GM21515 (cell line): ENCODE data around the gene GEMIN4.

Experiments used
- ATAC-seq: cut with Tn5 transposase; IDR thresholded peaks from one replicate; pipeline ENCODE4 v1.9.1; 2021; ENCODE audit not compliant: unreplicated experiment

GEMIN4 gene

GRCh38 chr17:744937-745336 is 7.1 kb downstream of the GEMIN4 start:
- no peak for ATAC-seq

- no peak for ATAC-seq
Observed at GRCh38 chr17:743139-743538, 8.9 kb downstream of the GEMIN4 start.

- ATAC-seq: no peak
Observed at GRCh38 chr17:742147-742793, 9.8 kb downstream of the GEMIN4 start.

GRCh38 chr17:740240-741017 is 11.6 kb downstream of the GEMIN4 start:
- ATAC-seq: peak; percentile 52

GRCh38 chr17:737561-738113 is 14.4 kb downstream of the GEMIN4 start:
- ATAC-seq: no peak

- ATAC-seq: no peak
Observed at GRCh38 chr17:733743-734142, 18.3 kb downstream of the GEMIN4 start.

- peak; percentile 20 for ATAC-seq
Observed at GRCh38 chr17:732902-733720, 19.0 kb downstream of the GEMIN4 start.

GRCh38 chr17:732067-732901 is 19.8 kb downstream of the GEMIN4 start, which contains the start of gene TLCD3A:
TLCD3A (plus strand) TSS chr17:732596; CDS start chr17:732648, 52 bp downstream.
- peak; percentile 42 for ATAC-seq

- peak; percentile 11 for ATAC-seq
Observed at GRCh38 chr17:731644-732066, 20.4 kb downstream of the GEMIN4 start.

- no peak for ATAC-seq
Observed at GRCh38 chr17:728911-729310, 23.2 kb downstream of the GEMIN4 start.

GRCh38 chr17:726271-726919 is 25.7 kb downstream of the GEMIN4 start:
- no peak for ATAC-seq

- ATAC-seq: no peak
Observed at GRCh38 chr17:725746-726145, 26.3 kb downstream of the GEMIN4 start.

GRCh38 chr17:725084-725483 is 27.0 kb downstream of the GEMIN4 start:
- no peak for ATAC-seq

- ATAC-seq: no peak
Observed at GRCh38 chr17:721540-721937, 30.5 kb downstream of the GEMIN4 start.

GRCh38 chr17:720706-721539 is 31.1 kb downstream of the GEMIN4 start:
- no peak for ATAC-seq

- no peak for ATAC-seq
Observed at GRCh38 chr17:718075-718474, 34.0 kb downstream of the GEMIN4 start.

GRCh38 chr17:708132-708531 is 43.9 kb downstream of the GEMIN4 start:
- ATAC-seq: no peak

- no peak for ATAC-seq
Observed at GRCh38 chr17:705863-706262, 46.2 kb downstream of the GEMIN4 start.

- ATAC-seq: no peak
Observed at GRCh38 chr17:705011-705410, 47.1 kb downstream of the GEMIN4 start.
